GM19395 (cell line): Measurements from ENCODE around the gene ARMH1.

Experiments
- ATAC-seq: cut with Tn5 transposase; IDR thresholded peaks from one replicate; pipeline ENCODE4 v1.9.1; 2021; ENCODE audit warnings: mild to moderate bottlenecking, moderate library complexity; ENCODE audit not compliant: unreplicated experiment

ARMH1 gene

GRCh38 chr1:44643721-44644334, 30.7 kb upstream of the ARMH1 start:
- no peak for ATAC-seq

GRCh38 chr1:44644806-44645205, 29.7 kb upstream of the ARMH1 start:
- no peak for ATAC-seq

- no peak for ATAC-seq
Measured at GRCh38 chr1:44645476-44646244, 28.9 kb upstream of the ARMH1 start.

DNA sequence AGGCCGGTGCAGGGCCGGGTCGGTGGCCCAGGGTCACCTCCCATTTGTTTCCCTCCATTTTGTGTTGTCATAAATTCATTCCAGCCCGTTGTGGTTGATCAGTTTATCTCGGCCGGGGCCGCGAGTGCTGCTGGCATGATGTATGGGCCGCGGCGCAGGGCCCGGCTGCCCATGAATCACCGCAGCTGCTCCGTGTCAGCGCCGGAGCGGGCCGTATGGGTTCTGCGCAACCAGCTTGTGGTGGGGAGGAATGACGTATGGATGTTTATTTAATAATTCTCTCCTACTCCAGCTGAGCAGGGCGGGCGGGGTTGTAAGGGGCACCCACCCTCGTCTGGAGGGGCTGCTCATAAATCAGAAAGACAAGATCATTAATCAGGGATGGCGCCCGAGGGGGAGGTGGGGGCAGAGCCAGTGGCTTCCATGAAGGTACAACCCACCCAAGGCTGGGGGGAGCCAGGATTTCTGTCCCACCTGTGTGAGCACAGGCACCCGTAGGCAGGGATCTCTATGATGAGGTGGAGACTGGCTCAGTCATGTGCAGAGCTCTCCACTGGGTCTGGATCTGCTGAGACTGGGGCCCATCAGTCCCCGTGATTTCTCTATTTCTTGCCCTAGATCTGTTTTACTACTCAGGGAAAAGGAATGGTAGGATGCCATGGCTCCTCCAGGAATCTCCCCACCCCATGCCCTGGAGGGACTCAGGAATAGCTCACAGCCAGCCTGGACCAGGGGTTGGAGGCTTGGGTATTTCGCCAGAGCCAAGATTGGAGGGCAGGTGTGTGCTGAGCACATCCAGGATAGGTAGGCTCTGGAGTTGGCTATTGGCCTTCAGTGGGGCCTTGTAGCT, 28.0 kb upstream of the ARMH1 start:
- no peak for ATAC-seq

- ATAC-seq: no peak
Measured at GRCh38 chr1:44647896-44648295, 26.6 kb upstream of the ARMH1 start.

DNA sequence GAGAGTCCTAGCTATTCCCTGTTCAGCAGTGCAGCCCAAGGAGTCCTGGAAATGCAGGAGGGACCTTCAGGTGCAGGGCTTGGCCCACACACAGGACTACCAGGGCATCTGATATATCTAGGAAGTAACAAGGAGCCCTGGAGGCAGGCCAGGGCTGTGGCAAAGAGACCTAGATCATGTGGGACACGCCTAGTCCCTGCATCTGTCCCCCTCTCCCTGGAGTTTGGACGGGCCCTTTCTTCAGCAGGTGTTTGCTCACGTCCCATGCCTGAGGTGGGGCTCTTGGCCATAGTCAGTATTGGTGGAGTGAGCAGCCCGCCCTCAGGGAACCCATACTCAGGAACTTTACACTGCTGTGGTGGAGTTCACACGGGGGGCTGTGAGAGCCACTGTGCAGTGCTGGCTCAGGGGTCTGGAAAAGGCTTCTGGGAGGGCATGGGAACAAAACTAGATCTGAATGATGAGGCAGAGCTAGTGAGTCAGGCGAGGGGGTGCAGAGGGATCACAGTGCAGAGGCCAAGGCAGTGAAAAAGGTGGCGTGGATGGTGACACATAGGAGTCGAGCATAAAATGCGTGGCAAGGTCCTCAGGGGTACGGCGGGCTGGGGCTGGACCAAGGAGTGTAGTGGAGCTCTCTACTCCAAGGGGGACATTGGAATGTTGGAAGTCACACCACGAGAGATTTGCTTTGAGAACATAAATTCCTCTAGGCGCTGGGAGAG, 25.8 kb upstream of the ARMH1 start:
- no peak for ATAC-seq

GRCh38 chr1:44649788-44650158, 24.7 kb upstream of the ARMH1 start:
- no peak for ATAC-seq

DNA sequence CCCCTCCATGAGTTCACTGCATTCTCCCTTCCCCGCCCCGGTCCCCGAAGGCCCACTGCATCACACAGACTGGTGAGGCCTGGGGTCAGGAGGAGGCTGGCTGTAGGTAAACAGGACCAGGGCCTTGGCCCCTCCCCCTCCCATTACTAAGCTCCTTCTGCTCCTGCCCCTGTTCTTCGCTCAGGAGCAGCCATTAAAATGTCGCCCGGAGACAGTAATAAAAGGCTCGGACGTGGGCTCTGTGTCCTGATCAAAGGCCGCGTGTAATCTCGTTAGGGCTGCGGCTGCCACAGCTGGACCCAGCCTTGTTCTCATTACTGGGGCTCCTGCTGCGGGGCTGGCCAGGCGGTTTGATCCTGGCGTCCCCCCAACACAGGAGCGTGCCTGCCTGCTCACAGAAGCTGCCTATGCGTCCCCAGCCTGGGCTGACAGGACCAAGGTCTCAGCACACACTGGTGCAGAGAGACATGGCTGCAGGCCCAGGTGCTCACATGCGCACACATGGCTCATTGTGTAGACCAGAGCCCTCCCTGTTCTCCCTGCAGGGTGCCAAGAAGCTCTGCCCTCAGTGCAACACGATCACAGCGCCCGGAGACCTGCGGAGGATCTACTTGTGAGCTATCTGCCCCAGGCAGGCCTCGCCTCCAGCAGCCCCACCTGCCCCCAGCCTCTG, 24.2 kb upstream of the ARMH1 start:
- ATAC-seq: no peak

DNA sequence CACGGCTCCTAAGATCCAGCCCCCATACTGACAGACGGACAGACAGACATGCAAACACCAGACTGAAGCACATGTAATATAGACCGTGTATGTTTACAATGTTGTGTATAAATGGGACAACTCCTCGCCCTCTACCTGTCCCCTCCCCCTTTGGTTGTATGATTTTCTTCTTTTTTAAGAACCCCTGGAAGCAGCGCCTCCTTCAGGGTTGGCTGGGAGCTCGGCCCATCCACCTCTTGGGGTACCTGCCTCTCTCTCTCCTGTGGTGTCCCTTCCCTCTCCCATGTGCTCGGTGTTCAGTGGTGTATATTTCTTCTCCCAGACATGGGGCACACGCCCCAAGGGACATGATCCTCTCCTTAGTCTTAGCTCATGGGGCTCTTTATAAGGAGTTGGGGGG, 23.4 kb upstream of the ARMH1 start:
- no peak for ATAC-seq

DNA sequence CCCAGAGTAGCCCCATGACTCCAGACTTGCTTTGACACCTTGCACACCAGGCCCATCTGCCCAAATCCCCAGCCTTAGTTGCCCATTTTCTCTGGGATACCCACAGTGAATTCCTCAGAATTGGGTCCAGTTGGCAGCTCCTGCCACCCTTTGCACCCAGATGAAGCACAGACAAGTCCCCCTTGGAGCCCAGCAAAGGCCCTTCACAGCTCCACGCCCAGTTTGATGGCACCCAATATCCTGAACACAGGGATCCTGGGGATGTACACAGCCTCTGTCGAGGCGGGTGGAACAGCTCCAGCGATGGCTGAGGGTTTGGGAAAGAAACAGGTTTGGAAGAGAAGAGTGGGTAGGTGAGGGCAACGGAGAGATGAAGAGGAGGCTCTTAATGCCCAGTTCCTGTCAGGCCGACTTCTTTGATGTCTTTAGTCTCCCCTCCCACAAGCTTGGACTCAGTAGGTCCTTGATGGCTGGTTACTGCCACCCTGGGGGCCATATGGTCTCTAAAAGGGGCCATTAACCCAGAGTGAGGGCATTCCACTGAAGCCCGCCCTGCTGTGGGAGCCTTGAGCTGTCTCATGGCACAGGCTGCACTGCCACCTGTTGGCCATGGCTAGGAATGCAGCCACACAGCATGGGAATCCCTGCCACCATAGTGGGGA, 21.9 kb upstream of the ARMH1 start:
- ATAC-seq: peak; percentile 72

DNA sequence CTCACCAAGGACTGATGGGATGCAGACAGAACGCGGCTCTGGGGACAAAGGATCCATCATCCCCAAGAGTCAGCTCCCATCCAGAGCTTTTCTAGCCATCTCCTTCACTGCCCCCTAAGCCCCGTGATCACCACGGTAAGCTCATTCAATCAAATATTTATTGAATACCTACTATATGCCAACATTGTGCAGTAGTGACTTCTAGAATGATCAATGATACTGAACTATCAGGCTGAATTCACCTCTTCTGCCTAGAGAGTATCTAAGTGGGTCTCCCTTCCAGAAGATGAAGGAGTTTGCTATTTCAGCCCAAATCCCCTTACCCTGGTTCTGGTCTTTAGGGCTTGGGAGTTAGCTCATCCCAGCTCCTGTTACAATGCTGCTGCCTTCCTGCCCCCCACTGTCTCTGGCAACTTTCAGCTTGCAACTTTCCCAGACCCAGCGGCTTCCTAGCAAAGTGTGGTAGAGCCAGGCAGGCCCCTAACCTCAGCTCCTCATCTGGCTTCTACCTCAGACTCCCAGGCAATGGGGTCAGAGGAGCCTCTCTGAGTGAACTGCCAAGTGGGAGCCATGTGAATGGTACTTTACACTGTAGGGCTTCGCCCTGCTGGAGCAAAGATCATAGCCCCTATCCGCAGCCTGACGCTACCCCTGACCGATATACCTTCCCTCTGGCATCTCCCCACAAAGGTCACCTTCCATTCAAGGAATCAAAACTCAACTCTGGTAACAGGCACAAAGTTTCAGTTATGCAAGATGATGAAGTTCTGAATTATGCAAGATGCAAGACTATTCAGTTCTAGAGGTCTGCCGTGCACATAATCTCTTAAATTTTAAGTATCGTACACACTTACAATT, 21.2 kb upstream of the ARMH1 start:
- ATAC-seq: no peak

GRCh38 chr1:44654621-44655187, 19.8 kb upstream of the ARMH1 start:
- ATAC-seq: no peak

DNA sequence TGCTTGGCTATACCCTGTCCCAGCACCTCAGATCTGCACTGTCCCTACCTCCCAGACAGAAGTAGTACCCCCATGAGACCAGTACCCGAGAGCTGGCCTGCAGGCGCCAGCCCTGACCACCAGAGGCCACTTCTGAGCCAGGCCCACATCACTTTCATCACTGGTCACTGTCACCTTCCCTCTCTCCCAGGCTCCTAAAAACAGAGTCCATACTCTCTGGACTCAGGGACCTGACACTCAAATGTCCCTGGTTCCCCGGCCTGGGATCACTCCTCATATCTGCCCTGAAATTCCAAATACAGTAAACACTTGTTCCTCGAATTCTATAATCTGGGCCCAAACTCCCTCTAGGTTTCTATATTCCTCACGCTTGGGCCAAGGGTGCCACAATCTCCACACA, 18.9 kb upstream of the ARMH1 start:
- no peak for ATAC-seq

DNA sequence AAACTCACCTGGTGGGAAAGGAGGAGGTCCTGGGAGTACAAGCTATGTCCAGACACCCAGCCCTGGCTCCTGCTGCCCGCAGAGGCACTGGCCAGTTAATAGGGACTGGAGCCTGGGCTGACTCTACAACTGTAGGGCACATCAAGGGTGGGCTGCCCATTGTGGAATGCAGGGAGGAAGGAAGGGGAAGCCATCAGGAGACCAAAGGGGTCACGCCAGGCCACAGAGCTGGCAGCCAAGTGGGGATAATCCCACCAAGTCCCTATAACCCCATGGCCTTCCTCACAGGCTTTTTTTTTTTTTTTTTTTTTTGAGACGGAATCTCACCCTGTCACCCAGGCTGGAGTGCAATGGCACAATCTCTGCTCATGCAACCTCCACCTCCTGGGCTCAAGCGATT, 14.9 kb upstream of the ARMH1 start:
- no peak for ATAC-seq

- no peak for ATAC-seq
Measured at GRCh38 chr1:44660176-44660575, 14.3 kb upstream of the ARMH1 start.

DNA sequence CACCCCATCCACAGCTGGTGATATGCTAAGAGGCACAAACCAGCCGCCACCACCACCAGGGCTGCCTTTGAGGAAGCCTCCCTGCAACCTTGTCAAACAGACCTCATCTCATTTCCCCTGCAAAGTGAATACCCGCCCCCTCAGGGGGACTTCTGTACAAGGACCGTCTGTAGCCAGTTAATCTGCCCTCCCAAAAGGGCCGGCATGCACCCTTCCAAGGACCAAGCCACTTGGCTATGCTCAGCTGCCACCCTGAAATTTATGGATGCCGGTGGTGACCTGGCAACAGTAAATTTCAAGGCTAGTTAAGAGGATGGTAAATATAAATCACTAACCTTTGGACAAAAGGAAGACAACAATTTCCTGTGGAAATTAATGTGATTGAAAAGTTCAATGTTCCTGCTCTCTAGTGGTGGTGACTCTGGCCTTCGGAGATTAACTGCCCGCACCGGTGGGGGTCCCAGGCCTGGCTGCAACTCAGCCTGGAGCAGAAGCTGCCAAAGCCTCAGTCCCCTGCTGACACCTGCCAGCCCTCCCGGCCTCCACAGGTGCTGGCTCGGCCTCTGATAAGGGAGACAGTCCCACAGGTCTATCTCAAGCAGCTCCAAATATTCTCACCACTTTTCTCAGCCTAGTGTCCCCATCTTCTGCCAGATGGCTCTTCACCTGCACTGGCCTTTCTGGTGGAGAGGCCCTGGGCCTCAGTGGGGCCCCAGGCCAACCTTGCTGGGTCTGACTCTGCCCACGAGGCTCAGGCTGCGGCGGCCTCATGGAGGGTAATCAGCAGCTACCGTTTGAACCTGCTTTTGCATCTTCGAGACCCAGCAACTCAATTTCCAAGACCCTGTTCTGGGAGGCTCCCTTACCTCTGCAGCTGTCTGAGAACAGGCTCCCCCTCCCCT, 12.5 kb upstream of the ARMH1 start:
- ATAC-seq: no peak

GRCh38 chr1:44662683-44663030, 11.9 kb upstream of the ARMH1 start:
- no peak for ATAC-seq

- ATAC-seq: no peak
Measured at GRCh38 chr1:44663417-44663816, 11.1 kb upstream of the ARMH1 start.
